ENCODE measurements around the gene TRDN. TPM values are rescaled to one million over a fixed set of nuclear protein-coding genes. Genes with fewer than 3 reads are reported as not detected.

The TRDN gene
- total RNA-seq, 1 experiment from 2014 or later = 10.4 TPM

GRCh38 chr6:123288649-123289048, 348.1 kb downstream of the TRDN start:
- no peaks in the 10 kb centered on the region for H3K27me3 Mint-ChIP-seq (ENCODE audit: low read depth)

More at GRCh38 chr6:123288649-123289048, 348.1 kb downstream of the TRDN start:
- Histone ChIP-seq H4K91ac (ENCODE audit: insufficient read length, low read depth, low read length) (no peak overlapping the region), H3K18ac (ENCODE audit: insufficient read length, low read depth, low read length) (no peak overlapping the region), H4K5ac (ENCODE audit: insufficient read length, low read depth, low read length) (no peak overlapping the region), H3K27me3 (ENCODE audit: insufficient read depth, low read length) (no peaks in the 10 kb centered on the region), H3K79me2 (ENCODE audit: insufficient read depth, low read length) (no peaks in the 10 kb centered on the region), H3K23ac (ENCODE audit: insufficient read length, low read depth, low read length) (no peak overlapping the region), H3K56ac (ENCODE audit: insufficient read length, low read depth, low read length) (no peak overlapping the region), H2AK5ac (ENCODE audit: insufficient read length, low read length) (no peak overlapping the region), H2BK12ac (ENCODE audit: insufficient read length, low read depth, low read length) (no peak overlapping the region), H3K9me3 (ENCODE audit: control insufficient read depth, low read depth, low read length) (no peaks in the 10 kb centered on the region), H3K23me2 (ENCODE audit: insufficient read length, low read depth, low read length, poor library complexity, severe bottlenecking) (no peaks in the 10 kb centered on the region), H2BK20ac (ENCODE audit: low read depth, low read length, poor library complexity, severe bottlenecking) (no peak overlapping the region), H2BK120ac (ENCODE audit: low read depth, low read length, poor library complexity, severe bottlenecking) (no peak overlapping the region), H3K4me1 (ENCODE audit: insufficient read depth, low read length) (no peaks in the 10 kb centered on the region), H2BK15ac (ENCODE audit: low read depth, low read length) (no peak overlapping the region), H3K4ac (ENCODE audit: low read depth, low read length) (no peak overlapping the region), H4K20me1 (ENCODE audit: control insufficient read depth, insufficient read depth, insufficient read length) (no peaks in the 10 kb centered on the region), H3K14ac (ENCODE audit: insufficient read depth, low read length) (no peak overlapping the region), H3K79me1 (ENCODE audit: insufficient read depth, low read depth, low read length, poor library complexity, severe bottlenecking) (no peaks in the 10 kb centered on the region), H2BK5ac (ENCODE audit: insufficient read length, low read length) (no peak overlapping the region), H2AFZ (ENCODE audit: low read length) (no peak overlapping the region), H3K9ac (ENCODE audit: extremely low read depth, insufficient read length, low read length) (no peak overlapping the region), H3K27ac (ENCODE audit: insufficient read length, low read depth, low read length) (no peak overlapping the region), H3T11ph (ENCODE audit: low read length) (no peak overlapping the region), H4K8ac (replicated peaks; ENCODE audit: insufficient read length, low read depth, low read length) (no peak overlapping the region), H3K4me2 (ENCODE audit: insufficient read depth, insufficient read length, low read length) (no peak overlapping the region)
- H3K4me3 Mint-ChIP-seq = no peak overlapping the region
- no peaks in the 10 kb centered on the region for H3K4me1 Mint-ChIP-seq
- no peak for TF ChIP-seq CTCF (conservative IDR thresholded peaks at IDR 0.05)
- WGBS (ENCODE audit: extremely low coverage, insufficient read length, low lambda C conversion rate) = no CpG with 5 or more reads among the region's 1 CpG
- no peak overlapping the region for H3K27ac Mint-ChIP-seq
- no peak for DNase-seq
- H3K36me3 Mint-ChIP-seq (ENCODE audit: insufficient read depth in 1 of 3, low read depth in 3 of 3) = no peaks in the 10 kb centered on the region
- peaks cover 0 to 2% of the 10 kb centered on the region in 2 experiments; a peak in 1 of 5 replicates for H3K9me3 Mint-ChIP-seq
